Endothelial cell of umbilical vein (primary cell): ENCODE data around the gene CPNE1.
A peak's percentile ranks its signal among the peaks of the same experiment; 100 is the strongest.

Experiments used
- EZH2 ChIP-seq: IDR thresholded peaks from 2 replicates; pipeline ENCODE4 v1.6.1; 2012; ENCODE audit warnings: borderline replicate concordance, low read depth, mild to moderate bottlenecking, moderate library complexity, low read length, inconsistent platforms; ENCODE audit not compliant: severe bottlenecking
- FOS ChIP-seq: IDR thresholded peaks from 2 replicates; pipeline ENCODE4 v1.6.1; 2011; ENCODE audit warnings: mild to moderate bottlenecking, low read length, moderate library complexity, borderline replicate concordance; ENCODE audit not compliant: insufficient read depth
- JUN ChIP-seq: IDR thresholded peaks from 2 replicates; pipeline ENCODE4 v1.6.1; 2011; ENCODE audit warnings: borderline replicate concordance, low read depth; ENCODE audit not compliant: insufficient read length, insufficient read depth
- POLR2A ChIP-seq: IDR thresholded peaks from 2 replicates; pipeline ENCODE4 v1.6.1; 2012; ENCODE audit warnings: low read depth, mild to moderate bottlenecking, control low read depth, low read length
- TF ChIP-seq, protein P1 (sequence below), 2 donors: IDR thresholded peaks; 1 replicate in 1 of 2; 2 replicates in 1 of 2; pipeline ENCODE4 v1.5.1; 2011; ENCODE audit warnings: low read length in 2 of 2, mild to moderate bottlenecking in 2 of 2, moderate library complexity in 2 of 2, control low read depth in 1 of 2, inconsistent platforms in 1 of 2, low read depth in 1 of 2; ENCODE audit not compliant: insufficient read depth in 1 of 2; ENCODE audit errors: extremely low read depth in 1 of 2
- TF ChIP-seq, protein P2 (sequence below): IDR thresholded peaks from 2 replicates; pipeline ENCODE4 v1.6.1; 2011; ENCODE audit not compliant: insufficient read depth, insufficient read length

DNA sequence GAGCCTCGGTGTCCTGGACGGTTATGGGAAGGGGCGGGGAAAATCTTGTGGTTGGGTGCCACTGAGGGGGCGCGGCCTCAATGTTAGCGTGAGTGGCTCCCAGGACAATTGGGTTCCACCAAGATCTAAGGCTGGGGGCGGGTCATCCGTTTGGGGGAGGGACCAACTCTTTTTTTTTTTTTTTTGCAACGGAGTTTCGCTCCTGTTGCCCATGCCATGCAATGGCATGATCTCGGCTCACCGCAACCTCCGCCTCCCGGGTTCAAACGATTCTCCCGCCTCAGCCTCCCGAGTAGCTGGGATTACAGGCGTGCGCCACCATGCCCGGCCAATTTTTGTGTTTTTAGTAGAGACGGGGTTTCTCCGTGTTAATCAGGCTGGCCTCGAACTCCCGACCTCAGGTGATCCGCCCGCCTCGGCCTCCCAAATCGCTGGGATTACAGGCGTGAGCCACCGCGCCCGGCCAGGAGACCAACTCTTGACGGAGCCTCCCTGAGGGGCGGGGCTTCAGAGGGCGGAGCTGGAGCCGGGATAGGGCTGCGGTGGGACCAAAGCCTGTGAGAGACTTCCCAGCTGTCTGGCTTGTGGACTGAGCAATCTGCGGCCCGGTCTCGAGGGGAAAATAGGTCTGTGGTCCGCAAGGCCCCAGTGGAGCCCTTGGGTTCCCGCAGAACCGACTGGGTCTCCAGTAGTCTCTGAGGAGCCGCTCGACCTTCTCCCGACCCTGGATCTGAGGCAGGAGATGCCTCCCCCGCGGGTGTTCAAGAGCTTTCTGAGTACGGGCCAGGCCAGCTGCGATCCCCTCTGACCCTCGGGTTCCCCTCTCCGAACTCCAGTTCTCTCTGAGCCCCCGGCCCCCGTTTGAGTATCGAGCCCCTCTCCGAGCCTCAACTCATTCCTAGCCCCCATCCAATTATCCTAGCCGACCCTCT, 48.0 kb downstream of the CPNE1 start:
- TF ChIP-seq EZH2 (no peak), FOS (no peak), POLR2A (peak; percentile 59), JUN (no peak)
- TF ChIP-seq, protein P1, sequence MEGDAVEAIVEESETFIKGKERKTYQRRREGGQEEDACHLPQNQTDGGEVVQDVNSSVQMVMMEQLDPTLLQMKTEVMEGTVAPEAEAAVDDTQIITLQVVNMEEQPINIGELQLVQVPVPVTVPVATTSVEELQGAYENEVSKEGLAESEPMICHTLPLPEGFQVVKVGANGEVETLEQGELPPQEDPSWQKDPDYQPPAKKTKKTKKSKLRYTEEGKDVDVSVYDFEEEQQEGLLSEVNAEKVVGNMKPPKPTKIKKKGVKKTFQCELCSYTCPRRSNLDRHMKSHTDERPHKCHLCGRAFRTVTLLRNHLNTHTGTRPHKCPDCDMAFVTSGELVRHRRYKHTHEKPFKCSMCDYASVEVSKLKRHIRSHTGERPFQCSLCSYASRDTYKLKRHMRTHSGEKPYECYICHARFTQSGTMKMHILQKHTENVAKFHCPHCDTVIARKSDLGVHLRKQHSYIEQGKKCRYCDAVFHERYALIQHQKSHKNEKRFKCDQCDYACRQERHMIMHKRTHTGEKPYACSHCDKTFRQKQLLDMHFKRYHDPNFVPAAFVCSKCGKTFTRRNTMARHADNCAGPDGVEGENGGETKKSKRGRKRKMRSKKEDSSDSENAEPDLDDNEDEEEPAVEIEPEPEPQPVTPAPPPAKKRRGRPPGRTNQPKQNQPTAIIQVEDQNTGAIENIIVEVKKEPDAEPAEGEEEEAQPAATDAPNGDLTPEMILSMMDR (IDR thresholded peaks at IDR 0.05; ENCODE audit: extremely low read depth in 1 of 2, insufficient read depth in 1 of 2, low read depth in 1 of 2, low read length in 2 of 2): no peak
- TF ChIP-seq, protein P2, sequence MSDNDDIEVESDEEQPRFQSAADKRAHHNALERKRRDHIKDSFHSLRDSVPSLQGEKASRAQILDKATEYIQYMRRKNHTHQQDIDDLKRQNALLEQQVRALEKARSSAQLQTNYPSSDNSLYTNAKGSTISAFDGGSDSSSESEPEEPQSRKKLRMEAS: no peak
